A549 (cell line): Measurements from ENCODE around the gene NUP50. TPM values are rescaled to one million over a fixed set of nuclear protein-coding genes. Genes with fewer than 3 reads are reported as not detected.

Experiments used
- ATAC-seq, 2 experiments: fragments of 200-7000 bp in 1 of 2; fragments of >200 bp in 1 of 2; cut with Nextera tagmentation in 1 of 2; cut with Tn5 transposase in 1 of 2; 3 replicates each; pipeline versions ENCODE4 v1.8.0 to v1.9.1; 2018 to 2020; ENCODE audit warnings: mild to moderate bottlenecking in 1 of 2, moderate library complexity in 1 of 2
- CTCF ChIA-PET: fragments of 300-600 bp; sonication (Branson Sonifier 250); formaldehyde crosslinking; extraction: SDS; loops from one replicate; lab custom pipeline; 2021; ENCODE audit warnings: antibody characterized with exemption, inconsistent platforms; lab: Yijun Ruan, JAX
- POLR2A ChIA-PET: fragments of 350-600 bp; formaldehyde crosslinking; extraction: SDS; loops from one replicate; lab custom pipeline; 2021; ENCODE audit warnings: antibody characterized with exemption, inconsistent platforms; lab: Yijun Ruan, JAX
- DNase-seq, 2 experiments: peaks; one replicate each; pipeline versions ENCODE4 v3.0.0 to v3.0.0-alpha.2; 2011 to 2016; ENCODE audit warnings: low read depth in 1 of 2, low spot score in 1 of 2
- FAIRE-seq: peaks from 2 replicates; lab custom pipeline; 2011; peaks lifted over from hg19 to GRCh38; lab: Jason Lieb, UNC
- H3K27ac ChIP-seq, 2 experiments: fragments of >200 bp; sonication (Bioruptor Twin); formaldehyde crosslinking; 3 replicates each; pipeline ENCODE4 v1.5.1; 2016 to 2017
- H3K4me1 ChIP-seq: fragments of >200 bp; sonication (Bioruptor Twin); formaldehyde crosslinking; 3 replicates; pipeline ENCODE4 v1.6.1; 2016
- H3K4me2 ChIP-seq: fragments of >200 bp; sonication (Bioruptor Twin); formaldehyde crosslinking; 3 replicates; pipeline ENCODE4 v1.6.1; 2016
- H3K4me3 ChIP-seq: fragments of >200 bp; sonication (Bioruptor Twin); formaldehyde crosslinking; 3 replicates; pipeline ENCODE4 v1.5.1; 2016
- H3K9me3 ChIP-seq: fragments of >200 bp; sonication (Bioruptor Twin); formaldehyde crosslinking; 3 replicates; pipeline ENCODE4 v1.6.1; 2016
- CEBPB ChIP-seq, 2 experiments: fragments of >200 bp in 1 of 2; sonication (Bioruptor Twin) in 1 of 2; formaldehyde crosslinking in 1 of 2; IDR thresholded peaks; 2 replicates each; pipeline ENCODE4 v1.6.1; 2012 to 2016
- CHD4 ChIP-seq: fragments of 200-600 bp; sonication (generic); IDR thresholded peaks from 2 replicates; pipeline ENCODE4 v1.6.1; 2016; ENCODE audit warnings: antibody characterized with exemption, mild to moderate bottlenecking, borderline replicate concordance
- EHF ChIP-seq: fragments of 250-450 bp; sonication (Bioruptor Pico); IDR thresholded peaks from 2 replicates; pipeline ENCODE4 v1.5.0; 2020; ENCODE audit warnings: mild to moderate bottlenecking
- FOSL2 ChIP-seq, 2 experiments: fragments of 450-650 bp in 1 of 2; fragments of >200 bp in 1 of 2; sonication (Bioruptor Twin) in 1 of 2; formaldehyde crosslinking; IDR thresholded peaks; 2 replicates each; pipeline versions ENCODE4 v1.5.0 to v1.6.1; 2016 to 2020; ENCODE audit warnings: mild to moderate bottlenecking in 1 of 2, moderate library complexity in 1 of 2
- FOXS1 ChIP-seq: fragments of 250-450 bp; sonication (Bioruptor Pico); IDR thresholded peaks from 2 replicates; pipeline ENCODE4 v1.5.0; 2020; ENCODE audit warnings: mild to moderate bottlenecking, moderate library complexity
- HEYL ChIP-seq: fragments of 250-450 bp; sonication (Bioruptor Pico); IDR thresholded peaks from 2 replicates; pipeline ENCODE4 v1.8.0; 2021; ENCODE audit warnings: mild to moderate bottlenecking, moderate library complexity
- HOXB13 ChIP-seq: fragments of 250-450 bp; sonication (Bioruptor Pico); IDR thresholded peaks from 2 replicates; pipeline ENCODE4 v1.5.0; 2020; ENCODE audit warnings: low read depth, mild to moderate bottlenecking, moderate library complexity
- HOXB5 ChIP-seq: fragments of 250-450 bp; sonication (Bioruptor Pico); IDR thresholded peaks from 2 replicates; pipeline ENCODE4 v1.5.0; 2020; ENCODE audit warnings: mild to moderate bottlenecking, moderate library complexity
- JUN ChIP-seq, 2 experiments: fragments of >200 bp; sonication (Bioruptor Twin); formaldehyde crosslinking; IDR thresholded peaks; 2 replicates in 1 of 2; 3 replicates in 1 of 2; pipeline ENCODE4 v1.6.1; 2016 to 2017
- JUNB ChIP-seq: fragments of >200 bp; sonication (Bioruptor Twin); formaldehyde crosslinking; IDR thresholded peaks from 2 replicates; pipeline ENCODE4 v1.6.1; 2016
- KDM1A ChIP-seq: fragments of 200-600 bp; sonication (generic); IDR thresholded peaks from 2 replicates; pipeline ENCODE4 v1.6.1; 2016; ENCODE audit warnings: low read depth, mild to moderate bottlenecking
- MAFK ChIP-seq: fragments of 450-650 bp; IDR thresholded peaks from 2 replicates; pipeline ENCODE4 v1.6.1; 2014; ENCODE audit not compliant: partially characterized antibody
- POLR2A ChIP-seq: IDR thresholded peaks from 2 replicates; pipeline ENCODE4 v1.6.1; 2012; ENCODE audit warnings: mild to moderate bottlenecking, low read length
- POLR2AphosphoS2 ChIP-seq: conservative IDR thresholded peaks from 2 replicates; pipeline ENCODE4 v1.6.1; 2012; ENCODE audit warnings: low read length, improper control_type of control experiment, inconsistent platforms
- RARB ChIP-seq: fragments of 250-450 bp; sonication (Bioruptor Pico); IDR thresholded peaks from 2 replicates; pipeline ENCODE4 v1.8.0; 2021; ENCODE audit warnings: mild to moderate bottlenecking, moderate library complexity
- SMC3 ChIP-seq: fragments of >200 bp; sonication (Bioruptor Twin); formaldehyde crosslinking; IDR thresholded peaks from 3 replicates; pipeline ENCODE4 v1.6.1; 2018; ENCODE audit warnings: inconsistent platforms
- SREBF2 ChIP-seq: fragments of 450-650 bp; IDR thresholded peaks from 2 replicates; pipeline ENCODE4 v1.6.1; 2014; ENCODE audit warnings: mild to moderate bottlenecking, moderate library complexity
- TFCP2L1 ChIP-seq: fragments of 250-450 bp; sonication (Bioruptor Pico); IDR thresholded peaks from 2 replicates; pipeline ENCODE4 v1.5.0; 2021; ENCODE audit warnings: mild to moderate bottlenecking
- ZC3H11A ChIP-seq: fragments of 450-650 bp; IDR thresholded peaks from 2 replicates; pipeline ENCODE4 v1.6.1; 2014; ENCODE audit warnings: antibody characterized with exemption, mild to moderate bottlenecking
- ZFP36 ChIP-seq: fragments of 450-650 bp; IDR thresholded peaks from 2 replicates; pipeline ENCODE4 v1.6.1; 2014; ENCODE audit warnings: borderline replicate concordance; ENCODE audit not compliant: partially characterized antibody
- ZNF302 ChIP-seq: fragments of 250-450 bp; sonication (Bioruptor Pico); IDR thresholded peaks from 2 replicates; pipeline ENCODE4 v1.9.0; 2021; ENCODE audit warnings: inconsistent platforms, mild to moderate bottlenecking, moderate library complexity
- ZSCAN20 ChIP-seq: fragments of 250-450 bp; sonication (Bioruptor Pico); IDR thresholded peaks from 2 replicates; pipeline ENCODE4 v1.8.0; 2022; ENCODE audit warnings: mild to moderate bottlenecking, moderate library complexity
- WGBS: methylation state at CpG from one replicate; pipeline ENCODE4 v1.1.6; 2017; ENCODE audit errors: missing lambda C conversion rate; 5-methylcytosine and 5-hydroxymethylcytosine counted together
- polyA plus RNA-seq, 4 experiments: library from polyadenylated mRNA; depleted of rRNA in 3 of 4; stranded (reverse); fragments of >200 nt; fragmentation: RNase III in 1 of 4; extraction: RNeasy Plus Mini Kit Qiagen cat#74134 plus additional on column Dnase treatment in 1 of 4; gene quantifications; 2 replicates in 3 of 4; 3 replicates in 1 of 4; pipeline ENCODE4 v1.2.3, GENCODE V29; 2011 to 2017
- TF ChIP-seq, protein P1 (sequence below): IDR thresholded peaks from 2 replicates; pipeline ENCODE4 v1.6.1; 2012; ENCODE audit warnings: low read depth, borderline replicate concordance
- TF ChIP-seq, protein P2 (sequence below): fragments of >200 bp; sonication (Bioruptor Twin); formaldehyde crosslinking; IDR thresholded peaks from 3 replicates; pipeline ENCODE4 v1.5.1; 2016
- TF ChIP-seq, protein P3 (sequence below): fragments of 250-450 bp; sonication (Bioruptor Pico); IDR thresholded peaks from 2 replicates; pipeline ENCODE4 v1.5.0; 2020; ENCODE audit warnings: low read depth, mild to moderate bottlenecking, moderate library complexity
- TF ChIP-seq, protein P4 (sequence below): fragments of >200 bp; sonication (Bioruptor Twin); formaldehyde crosslinking; IDR thresholded peaks from 2 replicates; pipeline ENCODE4 v1.6.1; 2016

The NUP50 gene
- polyA plus RNA-seq, 2 of the 4 experiments (the other 2 are of a cell fraction), result 16.7 to 25.3 TPM

GRCh38 chr22:45185718-45186514 lies 22.2 kb downstream of the NUP50 start:
- FAIRE-seq, result no peak
- ATAC-seq, result no peak
- TF ChIP-seq MAFK (no peak), CHD4 (no peak), JUN (IDR thresholded peaks at IDR 0.05) (no peak)
- TF ChIP-seq, all 56 proteins: peak for 0
- no peak for DNase-seq
- Histone ChIP-seq H3K4me3 (no peak overlapping the region), H3K4me1 (no peaks in the 10 kb centered on the region), H3K4me2 (no peak overlapping the region), H3K9me3 (no peaks in the 10 kb centered on the region), H3K27ac (no peak overlapping the region)
- CTCF ChIA-PET, result interaction anchor here (1.0 to 2.0 kb wide), 2 partner anchors 78 to 85 kb away, joined by 3 to 4 read pairs; no protein-coding TSS in a partner anchor
- POLR2A ChIA-PET, result no interaction called here
- WGBS, result 81% methylated on average over 16 of the region's 16 CpGs

DNA sequence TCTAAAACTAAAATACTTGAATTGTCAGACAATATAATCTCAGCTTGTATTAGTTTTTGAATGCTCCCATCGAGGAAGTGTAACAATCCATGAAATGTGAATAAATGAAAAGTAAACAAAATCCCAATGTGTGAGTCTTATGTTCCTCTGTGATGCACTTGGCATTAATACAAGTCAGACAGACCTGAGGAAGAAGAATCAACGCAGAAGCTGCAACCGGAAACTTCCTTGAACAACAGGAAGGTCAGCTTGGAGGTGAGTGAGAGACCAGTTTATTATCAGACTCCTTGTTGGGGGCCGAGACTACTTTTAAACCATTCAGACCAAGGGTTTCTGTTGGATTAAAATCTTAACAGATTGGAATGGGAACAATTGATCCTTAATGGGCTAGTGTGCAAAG lies 24.2 kb downstream of the NUP50 start:
- ChIA-PET CTCF (no interaction called here), POLR2A (no interaction called here)
- ATAC-seq (no peak), FAIRE-seq (no peak), DNase-seq (no peak)
- TF ChIP-seq, protein P1, sequence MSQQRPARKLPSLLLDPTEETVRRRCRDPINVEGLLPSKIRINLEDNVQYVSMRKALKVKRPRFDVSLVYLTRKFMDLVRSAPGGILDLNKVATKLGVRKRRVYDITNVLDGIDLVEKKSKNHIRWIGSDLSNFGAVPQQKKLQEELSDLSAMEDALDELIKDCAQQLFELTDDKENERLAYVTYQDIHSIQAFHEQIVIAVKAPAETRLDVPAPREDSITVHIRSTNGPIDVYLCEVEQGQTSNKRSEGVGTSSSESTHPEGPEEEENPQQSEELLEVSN, result no peak
- TF ChIP-seq POLR2AphosphoS2 (no peak), CEBPB (IDR thresholded peaks at IDR 0.05) (no peak), HEYL (CRISPR knock-in tag) (no peak), ZSCAN20 (CRISPR knock-in tag) (no peak), HOXB13 (no peak)
- TF ChIP-seq, protein P2, sequence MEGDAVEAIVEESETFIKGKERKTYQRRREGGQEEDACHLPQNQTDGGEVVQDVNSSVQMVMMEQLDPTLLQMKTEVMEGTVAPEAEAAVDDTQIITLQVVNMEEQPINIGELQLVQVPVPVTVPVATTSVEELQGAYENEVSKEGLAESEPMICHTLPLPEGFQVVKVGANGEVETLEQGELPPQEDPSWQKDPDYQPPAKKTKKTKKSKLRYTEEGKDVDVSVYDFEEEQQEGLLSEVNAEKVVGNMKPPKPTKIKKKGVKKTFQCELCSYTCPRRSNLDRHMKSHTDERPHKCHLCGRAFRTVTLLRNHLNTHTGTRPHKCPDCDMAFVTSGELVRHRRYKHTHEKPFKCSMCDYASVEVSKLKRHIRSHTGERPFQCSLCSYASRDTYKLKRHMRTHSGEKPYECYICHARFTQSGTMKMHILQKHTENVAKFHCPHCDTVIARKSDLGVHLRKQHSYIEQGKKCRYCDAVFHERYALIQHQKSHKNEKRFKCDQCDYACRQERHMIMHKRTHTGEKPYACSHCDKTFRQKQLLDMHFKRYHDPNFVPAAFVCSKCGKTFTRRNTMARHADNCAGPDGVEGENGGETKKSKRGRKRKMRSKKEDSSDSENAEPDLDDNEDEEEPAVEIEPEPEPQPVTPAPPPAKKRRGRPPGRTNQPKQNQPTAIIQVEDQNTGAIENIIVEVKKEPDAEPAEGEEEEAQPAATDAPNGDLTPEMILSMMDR, result no peak
- Histone ChIP-seq H3K9me3 (no peaks in the 10 kb centered on the region), H3K4me1 (no peaks in the 10 kb centered on the region), H3K4me2 (no peak overlapping the region), H3K4me3 (no peak overlapping the region), H3K27ac (no peak overlapping the region)
- 70% methylated on average over 4 of the region's 4 CpGs for WGBS

- POLR2A ChIA-PET, result no interaction called here
- DNase-seq, result no peak
- Histone ChIP-seq H3K9me3 (no peaks in the 10 kb centered on the region), H3K4me2 (no peak overlapping the region), H3K4me1 (no peaks in the 10 kb centered on the region), H3K4me3 (no peak overlapping the region), H3K27ac (no peak overlapping the region)
- ATAC-seq, result no peak
- TF ChIP-seq HOXB5 (CRISPR knock-in tag), result no peak
- TF ChIP-seq SREBF2, result no peak
- TF ChIP-seq KDM1A, result no peak
- TF ChIP-seq FOXS1 (CRISPR knock-in tag), result no peak
- FAIRE-seq, result no peak
- CTCF ChIA-PET, result no interaction called here
- 90% methylated on average over 16 of the region's 16 CpGs for WGBS
Measured at GRCh38 chr22:45188779-45189178, 25.1 kb downstream of the NUP50 start.

DNA sequence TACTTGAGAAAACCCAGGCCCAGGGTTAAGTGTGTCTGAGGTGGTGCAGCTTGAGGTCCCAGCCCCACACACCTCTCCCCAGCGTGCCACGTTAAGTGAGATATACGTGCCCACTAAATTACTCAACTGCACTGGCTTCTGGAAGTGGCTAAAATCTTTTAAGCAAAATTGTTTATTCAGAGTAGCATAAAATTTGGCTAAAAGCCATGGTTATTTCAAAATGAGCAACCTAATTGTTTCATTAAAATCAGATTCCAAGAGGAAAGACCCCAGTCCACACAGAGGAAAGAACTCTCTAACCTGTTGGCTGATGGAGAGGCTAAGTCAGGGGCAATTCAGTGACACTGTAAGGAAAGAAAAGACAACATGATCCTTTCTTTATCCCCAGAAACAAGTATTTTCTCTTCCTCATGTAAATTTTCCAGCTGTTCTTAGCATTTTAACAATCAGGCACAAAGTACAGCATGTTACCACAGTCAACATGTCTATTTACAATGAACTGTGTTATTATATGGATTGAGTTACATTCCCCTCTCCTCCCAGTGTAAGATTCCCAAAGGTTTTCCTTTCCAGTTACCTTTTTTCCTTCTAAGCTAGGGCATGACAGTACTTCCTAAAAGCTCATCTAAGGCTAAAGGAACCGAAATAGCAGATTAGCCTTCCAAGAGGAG lies 26.6 kb downstream of the NUP50 start:
- no peak for ATAC-seq
- CTCF ChIA-PET, result interaction anchor here (0.8 to 3.2 kb wide), 3 partner anchors 9 to 89 kb away, joined by 3 to 17 read pairs (median 3); no protein-coding TSS in a partner anchor
- TF ChIP-seq RARB (CRISPR knock-in tag) (no peak), TFCP2L1 (CRISPR knock-in tag) (no peak), SMC3 (no peak), JUNB (no peak), EHF (CRISPR knock-in tag) (no peak), ZFP36 (no peak), ZNF302 (CRISPR knock-in tag) (no peak), ZC3H11A (no peak), JUN (IDR thresholded peaks at IDR 0.05) (no peak), SREBF2 (no peak), MAFK (no peak), KDM1A (no peak), POLR2A (no peak), FOSL2 (IDR thresholded peaks at IDR 0.05) (no peak), FOSL2 (CRISPR knock-in tag; IDR thresholded peaks at IDR 0.05) (no peak)
- TF ChIP-seq, protein P3, sequence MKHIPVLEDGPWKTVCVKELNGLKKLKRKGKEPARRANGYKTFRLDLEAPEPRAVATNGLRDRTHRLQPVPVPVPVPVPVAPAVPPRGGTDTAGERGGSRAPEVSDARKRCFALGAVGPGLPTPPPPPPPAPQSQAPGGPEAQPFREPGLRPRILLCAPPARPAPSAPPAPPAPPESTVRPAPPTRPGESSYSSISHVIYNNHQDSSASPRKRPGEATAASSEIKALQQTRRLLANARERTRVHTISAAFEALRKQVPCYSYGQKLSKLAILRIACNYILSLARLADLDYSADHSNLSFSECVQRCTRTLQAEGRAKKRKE (CRISPR knock-in tag), result no peak
- TF ChIP-seq, protein P4, sequence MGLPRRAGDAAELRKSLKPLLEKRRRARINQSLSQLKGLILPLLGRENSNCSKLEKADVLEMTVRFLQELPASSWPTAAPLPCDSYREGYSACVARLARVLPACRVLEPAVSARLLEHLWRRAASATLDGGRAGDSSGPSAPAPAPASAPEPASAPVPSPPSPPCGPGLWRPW, result no peak

More for the DNA sequence above, 26.6 kb downstream of the NUP50 start:
- Histone ChIP-seq H3K4me1 (no peaks in the 10 kb centered on the region), H3K4me3 (no peak overlapping the region), H3K9me3 (no peaks in the 10 kb centered on the region), H3K27ac (no peak overlapping the region), H3K4me2 (no peak overlapping the region)
- POLR2A ChIA-PET, result no interaction called here
- no peak for DNase-seq
- WGBS, result 92% methylated on average over 4 of the region's 4 CpGs
- FAIRE-seq, result no peak
